GM06990 (cell line): ENCODE data around the gene TENM4.

ENCODE experiments used
- DNase-seq: peaks from one replicate; pipeline ENCODE4 v3.0.0-alpha.2; 2011; ENCODE audit not compliant: insufficient read length; ENCODE audit errors: extremely low read depth
- H3K27me3 ChIP-seq: replicated peaks from 2 replicates; pipeline ENCODE4 v1.6.0; 2011; ENCODE audit warnings: low read length; ENCODE audit not compliant: control insufficient read depth, insufficient read depth
- H3K36me3 ChIP-seq: 2 replicates; pipeline ENCODE4 v1.5.1; 2011; ENCODE audit warnings: low read length; ENCODE audit not compliant: control insufficient read depth, insufficient read depth
- H3K4me3 ChIP-seq: replicated peaks from 2 replicates; pipeline ENCODE4 v1.5.1; 2011; ENCODE audit warnings: low read depth, mild to moderate bottlenecking, control low read depth, low read length
- CTCF ChIP-seq: IDR thresholded peaks from 2 replicates; pipeline ENCODE4 v1.5.1; 2011; ENCODE audit warnings: low read length, control low read depth, mild to moderate bottlenecking, inconsistent platforms; ENCODE audit not compliant: insufficient read depth, poor library complexity, severe bottlenecking

Gene TENM4

GRCh38 chr11:78647986-78648875 lies 792.6 kb downstream of the TENM4 start:
- Histone ChIP-seq H3K36me3 (no peaks in the 10 kb centered on the region), H3K27me3 (no peaks in the 10 kb centered on the region; the same call in none of the 2 replicates), H3K4me3 (no peak overlapping the region)
- no peak for TF ChIP-seq CTCF
- no peak for DNase-seq

- no peak for DNase-seq
- H3K36me3 ChIP-seq, result no peaks in the 10 kb centered on the region
- no peak overlapping the region for H3K4me3 ChIP-seq
- no peak for TF ChIP-seq CTCF
- H3K27me3 ChIP-seq, result no peaks in the 10 kb centered on the region; the same call in none of the 2 replicates
Observed at GRCh38 chr11:78647266-78647915, 793.4 kb downstream of the TENM4 start.

GRCh38 chr11:78646564-78647185 lies 794.2 kb downstream of the TENM4 start:
- no peak for DNase-seq
- H3K27me3 ChIP-seq, result no peaks in the 10 kb centered on the region; the same call in none of the 2 replicates
- peak; percentile 83 for TF ChIP-seq CTCF

GRCh38 chr11:78645226-78646202 lies 795.3 kb downstream of the TENM4 start:
- Histone ChIP-seq H3K27me3 (no peaks in the 10 kb centered on the region; the same call in none of the 2 replicates), H3K36me3 (no peaks in the 10 kb centered on the region), H3K4me3 (no peak overlapping the region)
- DNase-seq, result peak; percentile 18
- TF ChIP-seq CTCF, result peak; percentile 97

More at GRCh38 chr11:78646564-78647185, 794.2 kb downstream of the TENM4 start:
- no peaks in the 10 kb centered on the region for H3K36me3 ChIP-seq
- no peak overlapping the region for H3K4me3 ChIP-seq

GRCh38 chr11:78643676-78644056 lies 797.2 kb downstream of the TENM4 start:
- no peaks in the 10 kb centered on the region for H3K36me3 ChIP-seq
- no peak for DNase-seq
- no peak for TF ChIP-seq CTCF
- no peak overlapping the region for H3K4me3 ChIP-seq
- H3K27me3 ChIP-seq, result no peaks in the 10 kb centered on the region
